Measurements from ENCODE around the gene PTPRG.

The PTPRG gene

GRCh38 chr3:61593446-61594029 lies 32.2 kb downstream of the PTPRG start:
- DNase-seq: no peak

DNA sequence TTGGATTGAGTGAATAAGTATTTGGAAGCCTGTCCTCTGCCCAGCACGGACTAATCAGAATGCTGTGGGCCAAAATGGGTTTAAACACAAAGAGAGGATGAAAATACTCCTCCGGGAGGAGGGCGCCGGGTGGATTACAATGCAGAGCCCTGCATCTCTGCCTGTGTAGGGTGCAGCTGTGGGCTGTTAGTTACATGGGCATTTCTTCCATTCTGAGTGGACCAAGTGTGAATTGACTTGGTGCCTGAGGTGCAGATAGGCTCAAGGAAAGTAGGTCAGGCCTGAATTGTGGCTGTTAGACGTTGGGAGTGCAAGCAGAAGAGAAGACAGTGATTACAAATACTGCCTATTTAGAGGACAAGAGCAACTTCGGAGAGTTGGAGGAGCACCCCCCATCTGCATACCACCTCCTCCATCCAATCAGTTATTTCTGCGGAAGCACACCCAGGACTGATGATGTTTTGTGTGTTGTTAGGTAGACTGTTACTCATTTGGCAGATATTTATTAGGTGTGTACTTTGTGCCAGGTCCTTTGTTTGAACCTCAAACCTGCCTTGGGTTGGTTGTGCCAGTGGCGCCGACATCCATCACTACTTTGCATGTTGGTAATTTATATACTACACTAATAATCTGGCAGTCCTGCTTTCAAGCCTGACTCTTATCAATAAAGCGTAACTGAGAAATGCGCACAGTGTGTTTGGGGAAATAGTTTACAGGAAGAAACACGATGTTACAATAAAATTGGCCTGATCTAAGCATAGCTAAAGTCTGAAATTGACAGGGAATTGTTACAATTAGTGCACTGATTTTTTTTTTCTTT lies 33.0 kb downstream of the PTPRG start:
- DNase-seq: no peak

- no peak for DNase-seq
Observed at GRCh38 chr3:61594964-61595285, 33.6 kb downstream of the PTPRG start.

GRCh38 chr3:61595288-61595687 lies 33.9 kb downstream of the PTPRG start:
- peak; percentile 49 for DNase-seq

DNA sequence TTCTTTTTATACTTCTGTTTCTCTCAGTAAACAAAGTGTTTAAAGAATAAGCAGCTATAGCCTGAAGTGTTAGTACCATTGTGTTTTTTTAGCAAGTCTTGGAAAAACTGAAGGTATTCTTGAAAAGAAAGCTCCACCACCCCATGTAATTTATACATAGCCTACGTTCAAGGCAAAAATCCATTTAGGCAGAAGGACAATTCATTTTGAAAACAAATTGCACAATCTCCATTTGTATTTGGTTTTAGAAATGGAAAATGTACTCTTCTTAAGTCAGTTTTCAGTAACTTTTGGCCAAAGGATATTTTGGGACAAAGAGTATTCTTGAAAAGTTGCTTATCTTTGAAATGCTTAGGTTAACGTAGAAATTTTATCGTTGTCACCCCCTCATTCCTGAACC lies 34.5 kb downstream of the PTPRG start:
- DNase-seq: no peak

DNA sequence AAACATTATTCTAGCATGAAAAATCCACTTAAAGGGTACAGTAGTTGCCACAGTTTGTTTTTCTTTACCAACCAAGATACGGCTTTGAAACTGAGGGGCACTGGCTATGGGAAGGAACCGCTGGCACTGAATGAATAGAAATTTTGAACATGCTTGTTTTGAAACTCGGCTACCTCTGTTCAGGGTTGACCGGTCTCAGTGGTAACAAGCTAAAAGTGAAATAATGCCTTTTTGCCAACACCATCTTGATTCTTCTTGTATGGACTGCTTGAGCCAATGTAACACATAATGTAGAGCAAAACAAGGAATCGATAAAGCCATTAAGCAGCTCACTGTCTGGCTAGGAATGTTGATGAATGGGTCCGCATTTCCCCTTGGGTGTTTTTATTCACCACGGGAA lies 36.5 kb downstream of the PTPRG start:
- no peak for DNase-seq

DNA sequence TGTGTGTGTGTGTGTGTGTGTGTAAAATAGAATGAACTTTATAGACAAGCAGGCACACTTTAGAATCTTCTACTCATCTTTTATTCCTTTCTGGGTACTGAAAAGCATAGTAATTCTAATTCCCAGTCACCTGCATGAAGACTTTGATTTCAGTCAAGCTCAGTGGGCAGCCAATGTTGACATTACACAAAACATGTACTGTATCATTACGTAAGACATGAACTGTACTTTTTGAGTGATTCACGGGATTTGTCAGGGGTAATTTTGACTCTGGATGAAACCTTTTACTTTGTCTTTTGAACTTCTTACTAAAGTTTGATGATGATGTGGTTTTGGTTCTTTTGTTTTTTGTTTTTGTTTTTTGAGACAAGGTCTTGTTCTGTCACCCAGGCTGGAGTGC lies 38.8 kb downstream of the PTPRG start:
- DNase-seq: no peak

GRCh38 chr3:61601831-61602230 lies 40.5 kb downstream of the PTPRG start:
- DNase-seq: no peak

DNA sequence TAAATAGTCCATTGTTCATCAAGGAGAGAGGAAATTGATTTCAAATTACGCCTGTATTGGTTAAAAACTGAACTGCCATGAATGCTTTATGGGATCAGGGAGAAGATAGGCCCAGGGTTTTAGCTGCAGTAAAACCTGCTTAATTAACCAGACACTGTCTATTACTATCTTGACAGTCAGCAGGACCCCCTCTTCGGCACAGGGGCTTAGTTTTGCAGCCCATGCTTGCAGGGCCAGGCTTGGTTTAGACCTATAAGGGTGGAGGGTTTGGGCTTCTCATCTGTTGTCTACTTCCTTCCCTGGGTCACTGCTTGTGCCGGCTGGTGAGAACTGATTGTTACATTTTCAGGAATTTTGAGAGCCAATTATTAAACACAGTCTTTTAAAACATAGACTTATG lies 41.1 kb downstream of the PTPRG start:
- no peak for DNase-seq

DNA sequence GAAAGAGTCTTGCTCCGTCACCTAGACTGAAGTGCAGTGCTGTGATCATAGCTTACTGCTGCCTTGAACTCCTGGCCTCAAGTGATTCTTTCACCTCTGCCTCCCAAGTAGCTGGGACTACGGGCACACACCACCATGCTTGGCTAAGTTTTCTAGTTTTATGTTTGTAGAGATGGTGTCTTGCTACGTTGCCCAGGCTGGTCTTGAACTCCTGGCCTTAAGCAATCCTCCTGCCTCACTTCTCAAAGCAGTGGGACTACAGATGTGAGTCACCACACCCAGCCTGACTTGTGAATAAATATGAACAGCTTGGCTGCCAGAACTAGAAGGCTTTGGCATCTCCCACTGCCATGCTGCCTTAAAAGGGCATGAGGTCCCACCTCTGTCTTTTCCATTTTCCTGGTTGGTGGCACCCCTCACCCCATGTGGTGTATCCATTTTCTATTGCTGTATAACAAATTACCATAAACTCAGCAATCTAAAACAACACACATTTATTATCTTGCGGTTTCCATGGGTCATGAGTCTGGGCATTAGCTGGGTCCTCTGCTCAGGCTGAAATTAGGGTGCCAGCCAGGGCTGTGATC lies 44.3 kb downstream of the PTPRG start:
- no peak for DNase-seq

DNA sequence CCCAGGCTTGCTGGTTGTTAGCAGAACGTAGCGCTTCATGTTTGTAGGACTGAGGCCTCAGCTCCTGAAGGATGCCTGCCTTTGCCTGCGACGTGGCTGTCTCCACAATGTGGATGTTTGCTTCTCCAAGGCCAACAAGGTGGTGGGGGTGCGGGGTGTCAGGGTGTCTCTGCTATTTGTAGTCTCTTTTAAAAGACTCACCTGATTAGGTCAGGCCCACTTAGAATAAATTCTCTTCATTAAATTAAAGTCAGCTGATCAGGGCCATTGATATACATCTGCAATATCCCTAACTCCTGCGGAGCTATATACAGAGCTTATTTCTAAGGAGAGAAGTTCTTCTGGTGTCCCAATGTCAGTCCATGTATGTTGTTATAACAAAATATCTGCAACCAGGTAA lies 44.8 kb downstream of the PTPRG start:
- DNase-seq: no peak

- no peak for DNase-seq
Observed at GRCh38 chr3:61608072-61608471, 46.7 kb downstream of the PTPRG start.

GRCh38 chr3:61608711-61609110 lies 47.3 kb downstream of the PTPRG start:
- no peak for DNase-seq

GRCh38 chr3:61610316-61610715 lies 48.9 kb downstream of the PTPRG start:
- DNase-seq: no peak

GRCh38 chr3:61612211-61613194 lies 51.1 kb downstream of the PTPRG start:
- DNase-seq: peak; percentile 72

DNA sequence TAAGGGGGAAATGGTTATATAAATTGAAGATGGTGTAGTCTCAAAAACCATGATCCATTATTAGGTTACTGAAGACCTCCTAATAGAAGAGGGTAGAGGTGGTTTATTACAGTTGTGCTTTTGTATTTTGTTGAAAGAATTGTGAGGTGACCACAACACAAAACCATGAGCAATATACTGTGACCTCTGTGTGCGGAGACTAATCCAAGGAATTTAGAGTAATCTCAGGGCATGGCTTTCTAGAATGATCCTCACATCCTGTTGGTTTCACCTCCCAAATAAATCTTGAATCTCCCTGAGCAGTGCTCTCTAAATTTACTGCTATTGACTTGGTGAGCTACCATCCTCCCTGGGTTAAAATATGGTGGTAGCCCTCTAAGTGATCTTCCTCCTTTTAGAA lies 52.3 kb downstream of the PTPRG start:
- DNase-seq: no peak

- no peak for DNase-seq
Observed at GRCh38 chr3:61615643-61616042, 54.3 kb downstream of the PTPRG start.

DNA sequence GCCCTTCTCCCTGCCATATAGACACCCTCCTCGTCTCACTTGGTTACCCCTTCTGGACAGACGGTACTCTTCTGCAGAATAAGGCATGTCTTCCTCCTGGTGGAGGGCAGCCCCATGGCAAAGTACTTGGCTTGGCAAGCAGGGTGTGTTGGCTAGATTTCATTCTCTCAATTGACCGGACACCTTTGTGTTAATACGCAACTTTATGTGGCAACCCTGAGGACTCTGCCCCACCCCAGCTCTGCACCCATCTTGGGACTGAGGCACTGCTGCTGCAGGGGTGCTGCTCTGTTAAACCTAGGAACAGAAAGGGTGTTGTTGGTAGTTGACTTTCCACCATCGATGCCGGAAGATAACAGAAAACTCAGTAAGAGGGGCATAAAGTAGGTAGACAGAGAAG lies 55.2 kb downstream of the PTPRG start:
- no peak for DNase-seq

- DNase-seq: no peak
Observed at GRCh38 chr3:61617041-61617440, 55.7 kb downstream of the PTPRG start.

DNA sequence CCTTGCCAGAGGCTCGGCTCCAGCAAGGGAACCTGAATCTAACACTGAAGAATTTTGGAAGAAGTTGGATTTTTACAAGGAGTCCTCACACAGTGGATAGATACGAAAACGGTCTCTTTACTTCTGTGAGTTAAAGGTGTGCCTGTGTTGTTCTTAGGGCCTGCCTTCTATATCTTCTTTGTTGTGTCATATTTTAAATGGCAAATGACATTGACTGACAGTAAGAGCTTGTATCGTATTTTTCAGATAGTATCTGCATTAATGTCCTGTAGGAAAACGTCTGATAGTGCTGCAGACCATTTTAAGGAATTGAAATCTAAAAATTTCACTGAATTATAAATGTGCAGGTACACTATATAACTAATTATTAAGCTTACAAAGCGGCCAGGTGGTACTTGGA lies 56.3 kb downstream of the PTPRG start:
- no peak for DNase-seq

DNA sequence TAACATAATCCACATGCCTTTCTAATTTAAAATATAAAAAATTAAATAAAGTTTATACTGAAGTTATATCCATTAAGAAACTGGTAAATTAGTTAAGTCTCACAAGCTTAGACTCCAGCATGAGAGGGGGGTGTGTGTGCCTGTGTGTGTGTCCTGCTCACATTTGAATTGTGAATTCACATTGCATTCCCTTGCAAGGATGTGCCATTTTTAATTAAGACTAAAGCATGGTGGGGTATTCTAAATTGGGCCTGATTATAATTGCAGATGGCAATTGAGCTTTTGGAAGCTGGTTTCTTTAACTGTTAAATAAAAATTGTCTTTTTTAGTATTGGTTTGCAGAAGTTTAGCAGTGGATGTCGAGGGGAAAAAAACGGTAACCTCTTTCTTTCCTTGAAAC lies 56.9 kb downstream of the PTPRG start:
- DNase-seq: no peak

- no peak for DNase-seq
Observed at GRCh38 chr3:61618871-61619270, 57.5 kb downstream of the PTPRG start.

DNA sequence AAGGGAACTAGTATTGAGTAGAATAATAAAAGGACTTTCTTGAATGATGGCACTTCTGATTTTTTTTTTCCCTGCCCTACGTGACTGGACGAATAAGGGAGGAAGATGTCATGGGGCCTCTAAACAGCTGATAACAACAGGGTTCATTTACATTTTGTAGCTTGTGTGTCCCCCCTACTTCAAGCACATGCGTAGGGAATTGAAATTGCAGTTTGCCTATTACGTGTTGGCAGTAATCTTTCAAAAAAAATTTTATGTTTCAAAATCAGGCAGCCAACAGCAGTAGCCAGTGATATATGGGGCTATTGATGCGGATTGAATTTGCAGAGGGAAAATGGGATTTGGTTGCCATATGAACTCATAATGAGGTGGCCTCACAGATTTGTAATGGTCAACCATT lies 58.7 kb downstream of the PTPRG start:
- no peak for DNase-seq
